ENCODE results near the gene SPATA31A7.
"Not testable (repeated sequence)": the region's sequence is repeated elsewhere in the genome, so short reads cannot be mapped to it uniquely, and the experiment has no call there.

SPATA31A7 gene

GRCh38 chr9:61189736-61190135 is at the start of gene SPATA31A7:
Gene SPATA31A7, plus strand, starts transcription at chr9:61190036. Its CDS starts 29 bp downstream, at chr9:61190065.
- not testable (repeated sequence) for DNase-seq

- not testable (repeated sequence) for DNase-seq
Measured at GRCh38 chr9:61226438-61226837, 36.6 kb downstream of the SPATA31A7 start.
